HG02970 (cell line): ENCODE data around the gene GTF2F2.

Experiments used
- ATAC-seq: cut with Tn5 transposase; IDR thresholded peaks from one replicate; pipeline ENCODE4 v1.9.1; 2021; ENCODE audit warnings: mild to moderate bottlenecking, moderate library complexity, moderate number of reproducible peaks; ENCODE audit not compliant: unreplicated experiment, low FRiP score

The GTF2F2 gene

GRCh38 chr13:45328661-45329111, 208.4 kb downstream of the GTF2F2 start:
- ATAC-seq: no peak

GRCh38 chr13:45331123-45331619, 210.9 kb downstream of the GTF2F2 start:
- no peak for ATAC-seq

GRCh38 chr13:45331692-45332035, 211.4 kb downstream of the GTF2F2 start:
- no peak for ATAC-seq

GRCh38 chr13:45332036-45332830, 211.9 kb downstream of the GTF2F2 start:
- no peak for ATAC-seq

- ATAC-seq: no peak
Measured at GRCh38 chr13:45332831-45333219, 212.5 kb downstream of the GTF2F2 start.

GRCh38 chr13:45333251-45333976, 213.1 kb downstream of the GTF2F2 start:
- ATAC-seq: no peak
